Esophagus squamous epithelium (tissue), 4 donors: Measurements from ENCODE around the gene GNA12.

Experiments
- POLR2A ChIP-seq, 4 donors: fragments of 450-650 bp; IDR thresholded peaks; one replicate each; pipeline ENCODE4 v1.6.1; 2017; ENCODE audit warnings: antibody characterized with exemption in 4 of 4, mild to moderate bottlenecking in 4 of 4, moderate library complexity in 3 of 4
- TF ChIP-seq, protein P1 (sequence below), 6 experiments: fragments of 450-650 bp in 4 of 6; fragments of 200-600 bp in 2 of 6; sonication (generic) in 2 of 6; IDR thresholded peaks; one replicate each; pipeline ENCODE4 v1.5.1; 2016 to 2019; ENCODE audit warnings: antibody characterized with exemption in 6 of 6, mild to moderate bottlenecking in 4 of 6, moderate library complexity in 4 of 6

DNA sequence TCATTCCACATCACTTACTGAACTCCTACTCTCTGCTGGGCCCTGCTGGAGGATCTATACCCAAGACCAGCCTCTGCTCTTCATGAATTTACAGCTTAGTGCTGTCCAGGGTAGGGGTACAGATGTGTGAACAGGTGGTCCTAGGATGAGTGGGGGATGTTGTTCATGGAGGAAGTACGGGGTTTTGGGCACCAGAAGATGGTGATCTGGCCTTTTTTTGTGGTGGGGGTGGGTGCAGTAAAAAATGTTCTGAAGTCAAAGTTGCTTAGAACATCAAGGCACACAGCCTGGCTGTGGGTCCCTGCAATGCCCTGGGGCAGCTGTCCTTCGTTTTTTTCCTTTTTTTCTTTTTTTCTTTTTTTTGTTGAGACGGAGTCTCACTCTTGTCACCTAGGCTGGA lies 34.2 kb upstream of the GNA12 start:
- TF ChIP-seq, protein P1, sequence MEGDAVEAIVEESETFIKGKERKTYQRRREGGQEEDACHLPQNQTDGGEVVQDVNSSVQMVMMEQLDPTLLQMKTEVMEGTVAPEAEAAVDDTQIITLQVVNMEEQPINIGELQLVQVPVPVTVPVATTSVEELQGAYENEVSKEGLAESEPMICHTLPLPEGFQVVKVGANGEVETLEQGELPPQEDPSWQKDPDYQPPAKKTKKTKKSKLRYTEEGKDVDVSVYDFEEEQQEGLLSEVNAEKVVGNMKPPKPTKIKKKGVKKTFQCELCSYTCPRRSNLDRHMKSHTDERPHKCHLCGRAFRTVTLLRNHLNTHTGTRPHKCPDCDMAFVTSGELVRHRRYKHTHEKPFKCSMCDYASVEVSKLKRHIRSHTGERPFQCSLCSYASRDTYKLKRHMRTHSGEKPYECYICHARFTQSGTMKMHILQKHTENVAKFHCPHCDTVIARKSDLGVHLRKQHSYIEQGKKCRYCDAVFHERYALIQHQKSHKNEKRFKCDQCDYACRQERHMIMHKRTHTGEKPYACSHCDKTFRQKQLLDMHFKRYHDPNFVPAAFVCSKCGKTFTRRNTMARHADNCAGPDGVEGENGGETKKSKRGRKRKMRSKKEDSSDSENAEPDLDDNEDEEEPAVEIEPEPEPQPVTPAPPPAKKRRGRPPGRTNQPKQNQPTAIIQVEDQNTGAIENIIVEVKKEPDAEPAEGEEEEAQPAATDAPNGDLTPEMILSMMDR (IDR thresholded peaks at IDR 0.05), result no peak
- no peak for TF ChIP-seq POLR2A (IDR thresholded peaks at IDR 0.05)
